Left renal cortex interstitium (tissue), 4 donors: ENCODE data around the gene TEDDM1. TPM values are rescaled to one million over a fixed set of nuclear protein-coding genes. Genes with fewer than 3 reads are reported as not detected.

Source experiments
- polyA plus RNA-seq, 4 donors: library from polyadenylated mRNA; unstranded; fragments of 120-200 nt; gene quantifications; one replicate each; pipeline ENCODE4 v1.2.1, GENCODE V29; 2013; ENCODE audit not compliant: insufficient read length in 4 of 4

Gene TEDDM1
- polyA plus RNA-seq, 4 donors: 0.06 to 0.23 (median 0.13) TPM

Other genes with a start within 250 kb of the TEDDM1 start
- 100 to 1,000 TPM; 283 to 316 (median 304) TPM for gene GLUL, start 8.9 kb downstream of the TEDDM1 start, polyA plus RNA-seq
- gene RGSL1, start 49.5 kb upstream of the TEDDM1 start, polyA plus RNA-seq: not detected
- 10 to 100 TPM in 2 of 4 donors, 1 to 10 TPM in 2; 9.3 to 12.1 (median 10.4) TPM for gene RNASEL, start 188.6 kb upstream of the TEDDM1 start, polyA plus RNA-seq
- gene RGS16, start 203.7 kb upstream of the TEDDM1 start, polyA plus RNA-seq: 1 to 10 TPM; 1.0 to 2.5 (median 1.3) TPM